PC-3 (cell line): Measurements from ENCODE around the gene SCIMP. TPM values are rescaled to one million over a fixed set of nuclear protein-coding genes. Genes with fewer than 3 reads are reported as not detected.

ENCODE experiments used
- ATAC-seq: fragments of 200-7000 bp; cut with Tn5 transposase; 2 replicates; pipeline ENCODE4 v1.9.1; 2020; ENCODE audit warnings: mild to moderate bottlenecking, moderate library complexity
- Bru-seq: library from RNA; stranded (reverse); fragments of 400-500 nt; gene quantifications from one replicate; lab custom pipeline; 2021; lab: Mats Ljungman, UMichigan
- BruChase-seq, 2 experiments: library from RNA; stranded (reverse); fragments of 400-500 nt; gene quantifications; one replicate each; lab custom pipeline; 2021; lab: Mats Ljungman, UMichigan
- BruUV-seq: library from RNA; stranded (reverse); fragments of 400-500 nt; replicated peaks from 2 replicates; lab custom pipeline; 2021; lab: Mats Ljungman, UMichigan
- CTCF ChIA-PET: fragments of 300-600 bp; sonication (Branson Sonifier 250); formaldehyde crosslinking; loops from one replicate; lab custom pipeline; 2022; ENCODE audit warnings: antibody characterized with exemption; lab: Charles Lee
- POLR2A ChIA-PET: fragments of 300-600 bp; sonication (Branson Sonifier 250); formaldehyde crosslinking; loops from one replicate; lab custom pipeline; 2022; ENCODE audit warnings: antibody characterized with exemption; ENCODE audit not compliant: unreplicated experiment; lab: Charles Lee
- DNase-seq: peaks from one replicate; pipeline ENCODE4 v3.0.0-alpha.2; 2015
- H2AFZ ChIP-seq: fragments of 300-600 bp; sonication (generic); 2 replicates; pipeline ENCODE4 v1.6.0; 2016; ENCODE audit warnings: antibody characterized with exemption, low read length
- H3F3A ChIP-seq: fragments of 300-600 bp; sonication (generic); one replicate; pipeline ENCODE4 v1.6.0; 2017; ENCODE audit warnings: antibody characterized with exemption, low read length, control low read depth, mild to moderate bottlenecking; ENCODE audit not compliant: unreplicated experiment
- H3K27ac ChIP-seq: fragments of 300-600 bp; sonication (generic); 2 replicates; pipeline ENCODE4 v1.5.1; 2016; ENCODE audit warnings: mild to moderate bottlenecking, low read length
- H3K27me3 ChIP-seq: fragments of 300-600 bp; sonication (generic); 2 replicates; pipeline ENCODE4 v1.6.1; 2016; ENCODE audit warnings: low read length, mixed read lengths
- H3K36me3 ChIP-seq: fragments of 300-600 bp; sonication (generic); 2 replicates; pipeline ENCODE4 v1.6.1; 2016; ENCODE audit warnings: low read depth, mixed run types, low read length, mixed read lengths
- H3K4me1 ChIP-seq: fragments of 300-600 bp; sonication (generic); 2 replicates; pipeline ENCODE4 v1.5.1; 2016; ENCODE audit warnings: low read length; ENCODE audit not compliant: insufficient read depth
- H3K4me2 ChIP-seq: fragments of 300-600 bp; sonication (generic); 2 replicates; pipeline ENCODE4 v1.6.0; 2016; ENCODE audit warnings: low read length
- H3K4me3 ChIP-seq: fragments of 300-600 bp; sonication (generic); 2 replicates; pipeline ENCODE4 v1.5.1; 2016; ENCODE audit warnings: mild to moderate bottlenecking, low read length, mixed read lengths
- H3K79me2 ChIP-seq: fragments of 300-600 bp; sonication (generic); 2 replicates; pipeline ENCODE4 v1.6.1; 2017; ENCODE audit warnings: low read length, mixed read lengths
- H3K9ac ChIP-seq: fragments of 300-600 bp; sonication (generic); 2 replicates; pipeline ENCODE4 v1.6.0; 2016; ENCODE audit warnings: mild to moderate bottlenecking, low read length
- H3K9me2 ChIP-seq: fragments of 300-600 bp; sonication (generic); replicated peaks from 2 replicates; pipeline ENCODE4 v1.6.1; 2016; ENCODE audit warnings: mixed run types, low read length, mixed read lengths
- H3K9me3 ChIP-seq: fragments of 300-600 bp; sonication (generic); 2 replicates; pipeline ENCODE4 v1.6.1; 2016; ENCODE audit warnings: low read length, mixed read lengths
- H4K20me1 ChIP-seq: fragments of 300-600 bp; sonication (generic); 2 replicates; pipeline ENCODE4 v1.6.1; 2016; ENCODE audit warnings: low read length, mixed read lengths
- EZH2 ChIP-seq: fragments of 300-600 bp; sonication (generic); IDR thresholded peaks from one replicate; pipeline ENCODE4 v1.6.1; 2017; ENCODE audit warnings: antibody characterized with exemption, mild to moderate bottlenecking, low read length; ENCODE audit not compliant: unreplicated experiment
- EZH2phosphoT487 ChIP-seq: fragments of 300-600 bp; sonication (generic); IDR thresholded peaks from 2 replicates; pipeline ENCODE4 v1.6.1; 2018; ENCODE audit warnings: mild to moderate bottlenecking, antibody characterized with exemption, low read length, borderline replicate concordance
- intact Hi-C: fragments of 100-400 bp; cut with micrococcal nuclease; formaldehyde crosslinking; loops from 2 replicates; pipeline ENCODE4 v1.9.0; 2023
- long read RNA-seq: library from polyadenylated mRNA; unstranded; transcript quantifications from one replicate; pipeline ENCODE4 v2.0.0, GENCODE V29; 2021; ENCODE audit not compliant: unreplicated experiment
- total RNA-seq: library from RNA; depleted of rRNA; stranded (reverse); fragments of >200 nt; gene quantifications from 2 replicates; pipeline ENCODE4 v1.2.3, GENCODE V29; 2014; rRNA removed
- TF ChIP-seq, protein P1 (sequence below): fragments of 300-600 bp; sonication (generic); conservative IDR thresholded peaks from 2 replicates; pipeline ENCODE4 v1.5.1; 2017; ENCODE audit warnings: antibody characterized with exemption, low read depth, mild to moderate bottlenecking, low read length

The SCIMP gene
- not detected in 2 replicates for total RNA-seq
- percentile 3 among the genes with signal in this experiment for Bru-seq, nascent RNA
- BruChase-seq, experiment 1, labeled RNA remaining after a 6-hour chase: not detected
- BruChase-seq, experiment 2, labeled RNA remaining after a 2-hour chase: percentile 1 among the genes with signal in this experiment
- long read RNA-seq, partial matches to known transcripts: 0 of 3 reads
- long read RNA-seq, other reads (novel, unspliced or antisense): 3 of 3 reads

GRCh38 chr17:5234645-5235576 is at the start of gene SCIMP:
TSS of gene SCIMP (minus strand) at chr17:5234860. CDS start at chr17:5234755, 105 bp downstream.
- Histone ChIP-seq H3K9me2 (no peaks in the 10 kb centered on the region), H3K9ac (no peak within 1 kb of the TSS), H3K79me2 (no peaks in the 10 kb centered on the region), H3K4me1 (peaks cover 5% of the 10 kb centered on the region; the same call in 1 of the 2 replicates), H3K4me3 (no peak within 1 kb of the TSS), H3K4me2 (no peak within 1 kb of the TSS), H3K27me3 (no peaks in the 10 kb centered on the region), H4K20me1 (no peaks in the 10 kb centered on the region), H3K9me3 (no peaks in the 10 kb centered on the region), H3K36me3 (no peaks in the 10 kb centered on the region; the same call in 1 of the 2 replicates), H2AFZ (no peak within 1 kb of the TSS), H3K27ac (no peak within 1 kb of the TSS), H3F3A (no peaks in the 10 kb centered on the region)
- CTCF ChIA-PET: no interaction called here
- ATAC-seq (no peak), DNase-seq (no peak)
- no TSS peak for BruUV-seq
- TF ChIP-seq EZH2 (no peak), EZH2phosphoT487 (no peak)
- TF ChIP-seq, protein P1, sequence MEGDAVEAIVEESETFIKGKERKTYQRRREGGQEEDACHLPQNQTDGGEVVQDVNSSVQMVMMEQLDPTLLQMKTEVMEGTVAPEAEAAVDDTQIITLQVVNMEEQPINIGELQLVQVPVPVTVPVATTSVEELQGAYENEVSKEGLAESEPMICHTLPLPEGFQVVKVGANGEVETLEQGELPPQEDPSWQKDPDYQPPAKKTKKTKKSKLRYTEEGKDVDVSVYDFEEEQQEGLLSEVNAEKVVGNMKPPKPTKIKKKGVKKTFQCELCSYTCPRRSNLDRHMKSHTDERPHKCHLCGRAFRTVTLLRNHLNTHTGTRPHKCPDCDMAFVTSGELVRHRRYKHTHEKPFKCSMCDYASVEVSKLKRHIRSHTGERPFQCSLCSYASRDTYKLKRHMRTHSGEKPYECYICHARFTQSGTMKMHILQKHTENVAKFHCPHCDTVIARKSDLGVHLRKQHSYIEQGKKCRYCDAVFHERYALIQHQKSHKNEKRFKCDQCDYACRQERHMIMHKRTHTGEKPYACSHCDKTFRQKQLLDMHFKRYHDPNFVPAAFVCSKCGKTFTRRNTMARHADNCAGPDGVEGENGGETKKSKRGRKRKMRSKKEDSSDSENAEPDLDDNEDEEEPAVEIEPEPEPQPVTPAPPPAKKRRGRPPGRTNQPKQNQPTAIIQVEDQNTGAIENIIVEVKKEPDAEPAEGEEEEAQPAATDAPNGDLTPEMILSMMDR: no peak
- intact Hi-C loops: no loop called here
- POLR2A ChIA-PET: no interaction called here

DNA sequence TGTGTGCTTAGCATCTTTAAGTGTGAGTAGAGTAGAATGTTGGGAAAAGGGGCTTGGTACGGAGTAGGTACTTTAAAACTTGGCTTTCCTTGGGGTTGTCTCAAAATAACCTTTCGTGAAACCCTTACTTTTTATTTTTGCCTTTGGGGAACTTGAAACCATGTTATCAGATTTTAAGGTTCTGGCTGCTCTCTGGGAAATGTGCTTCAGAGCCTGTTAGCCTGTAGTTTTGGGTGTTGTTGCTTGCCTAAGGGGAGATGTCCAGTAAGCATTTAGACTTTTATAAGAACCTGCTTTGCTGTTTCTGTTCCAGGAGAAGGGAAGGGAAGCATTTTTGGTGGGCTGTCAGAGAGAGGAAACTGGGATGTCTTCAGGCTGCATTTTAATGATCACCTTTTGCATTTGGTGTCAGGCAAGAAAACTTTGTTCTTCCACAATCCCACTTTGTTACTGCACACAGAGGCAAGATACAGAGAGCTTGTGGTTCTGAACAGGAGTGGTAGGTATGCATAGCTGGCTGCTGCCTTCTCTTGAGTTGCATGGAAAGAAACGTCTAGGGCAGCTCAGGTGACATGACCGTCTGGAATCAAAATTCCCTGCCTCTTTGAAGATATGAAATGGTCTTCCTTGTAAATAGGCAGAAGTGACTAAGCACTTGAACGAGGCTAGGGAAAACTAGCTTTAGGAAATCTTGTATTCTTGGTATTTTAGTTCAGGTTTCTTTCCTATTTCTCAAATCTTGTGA is 49.1 kb upstream of the SCIMP start:
- Histone ChIP-seq H3K4me3 (peak overlapping the region; percentile 70), H3F3A (no peaks in the 10 kb centered on the region), H2AFZ (no peak overlapping the region; the same call in 1 of the 2 replicates), H3K36me3 (no peaks in the 10 kb centered on the region), H4K20me1 (0 out of 2 replicates have a peak, but pooled peaks cover 6% of the 10 kb centered on the region), H3K9me2 (no peaks in the 10 kb centered on the region), H3K79me2 (peaks cover 62% of the 10 kb centered on the region), H3K27me3 (no peaks in the 10 kb centered on the region), H3K9me3 (no peaks in the 10 kb centered on the region), H3K9ac (peak overlapping the region; percentile 58), H3K4me2 (peak overlapping the region; percentile 92), H3K4me1 (peaks cover 15% of the 10 kb centered on the region), H3K27ac (no peak overlapping the region)
- TF ChIP-seq, protein P1: no peak
- TF ChIP-seq EZH2 (no peak), EZH2phosphoT487 (no peak)
- DNase-seq (peak; percentile 51), ATAC-seq (peak; percentile 47)
- intact Hi-C loops: no loop called here
- CTCF ChIA-PET: no interaction called here
- POLR2A ChIA-PET: no interaction called here
- BruUV-seq: no TSS peak
